Endothelial cell (in vitro differentiated cells): ENCODE data around the gene MFSD6. TPM values are rescaled to one million over a fixed set of nuclear protein-coding genes. Genes with fewer than 3 reads are reported as not detected.
"Not testable (repeated sequence)": the region's sequence is repeated elsewhere in the genome, so short reads cannot be mapped to it uniquely, and the experiment has no call there.

ENCODE experiments used
- DNase-seq: peaks from one replicate; pipeline ENCODE4 v3.0.0; 2021; ENCODE audit warnings: low spot score
- H3K27ac Mint-ChIP-seq: one replicate; pipeline ENCODE4 v1.8.0; 2021; ENCODE audit warnings: mixed read lengths, inconsistent platforms; ENCODE audit not compliant: unreplicated experiment
- H3K27me3 Mint-ChIP-seq: one replicate; pipeline ENCODE4 v1.8.0; 2021; ENCODE audit warnings: mild to moderate bottlenecking, moderate library complexity, mixed read lengths, inconsistent platforms; ENCODE audit not compliant: unreplicated experiment
- H3K36me3 Mint-ChIP-seq: one replicate; pipeline ENCODE4 v1.8.0; 2021; ENCODE audit warnings: mild to moderate bottlenecking, low read depth, mixed read lengths, inconsistent platforms; ENCODE audit not compliant: unreplicated experiment
- H3K4me1 Mint-ChIP-seq: one replicate; pipeline ENCODE4 v1.8.0; 2021; ENCODE audit warnings: mild to moderate bottlenecking, mixed read lengths, inconsistent platforms; ENCODE audit not compliant: unreplicated experiment
- H3K4me3 Mint-ChIP-seq: one replicate; pipeline ENCODE4 v1.8.0; 2021; ENCODE audit warnings: mild to moderate bottlenecking, mixed read lengths, inconsistent platforms; ENCODE audit not compliant: unreplicated experiment
- H3K9me3 Mint-ChIP-seq: one replicate; pipeline ENCODE4 v1.8.0; 2021; ENCODE audit warnings: mixed read lengths, inconsistent platforms; ENCODE audit not compliant: unreplicated experiment
- total RNA-seq: library from RNA; stranded (reverse); fragmentation: NEBNext Ultra II Directional; extraction: Animal tissue kit (Norgen Biotek cat#: 25700); gene quantifications from one replicate; pipeline ENCODE4 v1.2.1, GENCODE V29; 2021; ENCODE audit not compliant: unreplicated experiment
- TF ChIP-seq, protein P1 (sequence below): fragments of 200-600 bp; sonication (generic); IDR thresholded peaks from one replicate; pipeline ENCODE4 v1.5.0; 2021; ENCODE audit warnings: antibody characterized with exemption; ENCODE audit not compliant: unreplicated experiment

MFSD6 gene
- total RNA-seq, 1 donor from 2014 or later, result 2.4 TPM

DNA sequence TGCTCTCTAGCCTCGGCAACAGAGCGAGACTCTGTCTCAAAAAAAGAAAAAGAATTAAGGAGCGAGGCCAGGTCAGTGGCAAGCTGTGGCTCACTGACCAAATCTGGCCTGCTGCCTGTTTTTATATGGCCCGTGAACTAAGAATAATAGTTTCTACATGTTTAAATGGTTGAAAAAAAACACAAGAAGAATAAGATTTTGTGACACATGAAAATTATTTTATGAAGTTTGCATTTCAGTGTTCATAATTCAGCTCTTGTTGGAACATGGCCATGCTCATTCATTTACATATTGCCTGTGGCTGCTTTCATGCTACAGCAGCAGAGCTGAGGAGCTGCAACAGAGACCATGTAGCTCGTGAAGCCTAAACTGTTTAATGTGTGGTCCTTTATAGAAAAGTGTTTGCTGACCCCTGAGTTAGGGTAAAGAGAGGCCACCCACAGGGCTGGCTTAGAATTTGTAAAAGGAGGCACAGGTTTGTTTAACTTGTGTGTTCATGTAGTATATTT lies 59.5 kb downstream of the MFSD6 start:
- Mint-ChIP-seq H3K4me1 (peaks cover 18% of the 10 kb centered on the region), H3K9me3 (peaks cover 3% of the 10 kb centered on the region), H3K27me3 (peaks cover 1% of the 10 kb centered on the region), H3K36me3 (peaks cover 4% of the 10 kb centered on the region), H3K4me3 (no peak overlapping the region), H3K27ac (no peak overlapping the region)
- no peak for DNase-seq
- TF ChIP-seq, protein P1, sequence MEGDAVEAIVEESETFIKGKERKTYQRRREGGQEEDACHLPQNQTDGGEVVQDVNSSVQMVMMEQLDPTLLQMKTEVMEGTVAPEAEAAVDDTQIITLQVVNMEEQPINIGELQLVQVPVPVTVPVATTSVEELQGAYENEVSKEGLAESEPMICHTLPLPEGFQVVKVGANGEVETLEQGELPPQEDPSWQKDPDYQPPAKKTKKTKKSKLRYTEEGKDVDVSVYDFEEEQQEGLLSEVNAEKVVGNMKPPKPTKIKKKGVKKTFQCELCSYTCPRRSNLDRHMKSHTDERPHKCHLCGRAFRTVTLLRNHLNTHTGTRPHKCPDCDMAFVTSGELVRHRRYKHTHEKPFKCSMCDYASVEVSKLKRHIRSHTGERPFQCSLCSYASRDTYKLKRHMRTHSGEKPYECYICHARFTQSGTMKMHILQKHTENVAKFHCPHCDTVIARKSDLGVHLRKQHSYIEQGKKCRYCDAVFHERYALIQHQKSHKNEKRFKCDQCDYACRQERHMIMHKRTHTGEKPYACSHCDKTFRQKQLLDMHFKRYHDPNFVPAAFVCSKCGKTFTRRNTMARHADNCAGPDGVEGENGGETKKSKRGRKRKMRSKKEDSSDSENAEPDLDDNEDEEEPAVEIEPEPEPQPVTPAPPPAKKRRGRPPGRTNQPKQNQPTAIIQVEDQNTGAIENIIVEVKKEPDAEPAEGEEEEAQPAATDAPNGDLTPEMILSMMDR, result no peak

DNA sequence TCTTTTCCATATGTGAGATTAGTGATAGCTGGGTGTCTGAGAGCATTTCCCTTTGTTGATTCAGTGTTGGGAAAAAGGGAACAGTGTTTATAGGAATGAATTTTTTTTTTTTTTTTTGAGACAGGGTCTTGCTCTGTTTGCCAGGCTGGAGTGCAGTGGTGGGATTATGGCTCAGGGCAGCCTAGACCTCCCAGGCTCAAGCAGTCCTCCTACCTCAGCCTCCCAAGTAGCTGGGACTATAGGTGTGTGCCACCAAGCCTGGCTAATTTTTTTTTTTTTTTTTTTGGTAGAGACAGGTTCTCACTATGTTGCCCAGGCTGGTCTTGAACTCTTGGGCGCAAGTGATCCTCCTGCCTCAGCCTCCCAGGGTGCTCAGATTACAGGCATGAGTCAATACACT lies 60.2 kb downstream of the MFSD6 start:
- not testable (repeated sequence) for H3K27me3 Mint-ChIP-seq, DNase-seq, H3K36me3 Mint-ChIP-seq, H3K4me3 Mint-ChIP-seq, H3K9me3 Mint-ChIP-seq
- H3K27ac Mint-ChIP-seq, result peak overlapping the region; percentile 95
- peaks cover 18% of the 10 kb centered on the region for H3K4me1 Mint-ChIP-seq

DNA sequence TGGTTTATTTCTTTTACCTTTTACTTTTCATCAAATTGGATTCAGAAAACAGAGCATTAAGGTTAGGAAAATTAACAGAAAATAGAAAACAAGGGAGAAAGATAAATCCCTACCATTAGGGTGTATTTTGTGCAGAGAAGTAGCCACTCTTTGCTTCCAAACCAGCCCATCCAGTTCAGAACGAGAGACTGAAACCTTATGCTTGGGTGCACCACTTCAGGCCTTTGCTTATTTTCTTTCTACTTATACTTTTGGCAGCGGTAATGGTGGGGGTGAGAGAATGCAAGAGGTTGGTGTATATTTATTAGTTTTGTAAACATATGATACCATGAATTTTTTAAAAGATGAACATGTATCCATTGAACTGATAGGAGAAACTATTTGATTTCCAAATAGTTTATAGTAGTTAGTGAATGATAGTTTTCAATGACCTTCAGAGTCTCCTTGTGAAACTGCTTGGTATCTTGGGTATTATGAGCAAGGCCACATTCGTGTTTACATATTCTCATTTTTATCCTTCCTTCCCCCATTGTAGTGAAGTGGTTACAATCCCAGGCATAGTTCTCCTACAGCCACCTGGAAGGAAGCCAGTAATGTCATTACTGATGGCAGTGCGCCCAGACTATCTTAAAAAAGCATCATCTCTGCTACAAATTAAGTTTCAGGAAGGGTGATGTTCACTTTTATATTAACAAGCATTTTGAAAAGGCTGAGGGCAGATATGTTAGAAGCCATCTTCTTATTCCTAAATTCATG lies 60.8 kb downstream of the MFSD6 start:
- no peak for DNase-seq
- H3K4me3 Mint-ChIP-seq, result no peak overlapping the region
- TF ChIP-seq, protein P1, result no peak
- H3K4me1 Mint-ChIP-seq, result peaks cover 18% of the 10 kb centered on the region
- peaks cover 3% of the 10 kb centered on the region for H3K9me3 Mint-ChIP-seq
- peak overlapping the region; percentile 95 for H3K27ac Mint-ChIP-seq
- peaks cover 1% of the 10 kb centered on the region for H3K27me3 Mint-ChIP-seq
- H3K36me3 Mint-ChIP-seq, result peaks cover 4% of the 10 kb centered on the region

DNA sequence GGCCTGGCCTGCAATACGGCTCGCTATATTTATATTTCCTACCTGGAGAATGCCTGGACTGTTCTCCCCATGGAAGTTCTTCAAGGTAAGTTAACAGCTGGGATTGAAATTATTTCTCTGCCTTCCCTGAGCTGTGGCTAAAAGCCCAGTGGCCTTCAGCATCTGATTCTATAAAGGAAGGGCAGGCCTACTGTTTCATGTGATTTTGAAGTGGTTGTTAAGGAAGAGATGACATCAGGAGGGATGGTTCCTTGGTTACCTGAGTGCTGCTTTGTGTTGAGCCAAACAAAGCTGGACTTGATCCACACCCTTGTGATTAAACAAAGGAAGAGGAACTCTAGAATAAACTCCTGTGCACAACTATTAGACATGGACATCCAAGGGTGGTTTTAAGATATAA lies 61.6 kb downstream of the MFSD6 start:
- H3K4me1 Mint-ChIP-seq, result peaks cover 18% of the 10 kb centered on the region
- TF ChIP-seq, protein P1, result no peak
- no peak overlapping the region for H3K4me3 Mint-ChIP-seq
- peaks cover 3% of the 10 kb centered on the region for H3K9me3 Mint-ChIP-seq
- peak; percentile 22 for DNase-seq
- peaks cover 4% of the 10 kb centered on the region for H3K36me3 Mint-ChIP-seq
- H3K27me3 Mint-ChIP-seq, result peaks cover 1% of the 10 kb centered on the region
- H3K27ac Mint-ChIP-seq, result peak overlapping the region; percentile 95

DNA sequence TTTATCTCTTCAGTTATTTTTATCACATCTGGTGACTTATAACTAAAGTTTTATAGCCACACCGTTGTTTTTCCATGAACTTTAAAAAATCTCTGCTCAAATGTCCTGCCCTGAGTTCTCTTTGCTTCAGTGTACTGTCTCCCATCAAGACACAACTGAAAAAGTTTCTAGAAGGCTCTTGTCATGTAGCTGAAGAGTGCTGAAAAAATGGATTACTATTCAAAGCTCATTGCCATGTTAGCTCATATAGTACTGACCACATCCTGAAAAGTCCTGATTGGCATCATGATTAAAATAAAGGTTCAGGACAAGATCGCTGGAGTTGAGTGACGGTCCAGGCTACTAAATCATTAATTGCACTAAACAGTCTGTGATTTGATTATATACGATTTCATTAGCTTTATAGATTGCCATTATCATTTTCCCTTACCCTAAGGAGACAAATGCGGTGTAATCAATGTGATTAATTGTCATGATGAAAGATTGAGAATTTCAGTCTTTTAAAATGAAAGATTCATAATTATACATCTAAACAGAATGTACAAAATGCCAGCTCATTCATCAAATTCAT lies 62.2 kb downstream of the MFSD6 start:
- peak overlapping the region; percentile 19 for H3K4me3 Mint-ChIP-seq
- H3K4me1 Mint-ChIP-seq, result peaks cover 18% of the 10 kb centered on the region
- peaks cover 4% of the 10 kb centered on the region for H3K36me3 Mint-ChIP-seq
- peaks cover 1% of the 10 kb centered on the region for H3K27me3 Mint-ChIP-seq
- H3K27ac Mint-ChIP-seq, result peak overlapping the region; percentile 95
- TF ChIP-seq, protein P1, result no peak
- DNase-seq, result no peak
- H3K9me3 Mint-ChIP-seq, result peaks cover 3% of the 10 kb centered on the region
